ENCODE data around the gene C18orf63. TPM values are rescaled to one million over a fixed set of nuclear protein-coding genes. Genes with fewer than 3 reads are reported as not detected.

The C18orf63 gene
- total and polyA plus RNA-seq, 2 experiments from 2014 or later = not detected

GRCh38 chr18:74342416-74343043, 26.9 kb downstream of the C18orf63 start:
- no peaks in the 10 kb centered on the region for H3F3A ChIP-seq (replicated peaks; ENCODE audit: low read depth)
- no peak for ATAC-seq
- DNase-seq (ENCODE audit: low spot score) = peak; percentile 68

More at GRCh38 chr18:74342416-74343043, 26.9 kb downstream of the C18orf63 start:
- TF ChIP-seq STAT1 (IDR thresholded peaks at IDR 0.05; ENCODE audit: unreplicated experiment) (no peak), REST (IDR thresholded peaks at IDR 0.05; ENCODE audit: unreplicated experiment) (no peak), CTCF (conservative IDR thresholded peaks at IDR 0.05; ENCODE audit: low read depth in 2 of 2) (peak; percentile 58 to 90)
- Histone ChIP-seq H3K4me1 (ENCODE audit: insufficient read depth) (no peaks in the 10 kb centered on the region), H3K9me2 (ENCODE audit: insufficient read depth) (no peaks in the 10 kb centered on the region), H3K36me3 (ENCODE audit: insufficient read depth) (no peaks in the 10 kb centered on the region), H4K20me1 (replicated peaks; ENCODE audit: insufficient read depth) (no peaks in the 10 kb centered on the region), H3K79me2 (replicated peaks; ENCODE audit: insufficient read depth) (no peaks in the 10 kb centered on the region), H3K4me2 (no peak overlapping the region), H2AFZ (no peak overlapping the region), H3K4me3 (no peak overlapping the region), H3K27me3 (ENCODE audit: insufficient read depth) (no peaks in the 10 kb centered on the region), H3K27ac (ENCODE audit: low read depth) (no peak overlapping the region)
- Mint-ChIP-seq H3K4me3 (no peak overlapping the region), H3K27ac (no peak overlapping the region), H3K27me3 (ENCODE audit: insufficient read depth, low read depth, poor library complexity) (peaks cover 1% of the 10 kb centered on the region), H3K36me3 (ENCODE audit: low read depth) (no peaks in the 10 kb centered on the region), H3K4me1 (peaks cover 5% of the 10 kb centered on the region; the same call in 2 of the 3 replicates), H3K9me3 (no peaks in the 10 kb centered on the region)
